NCI-H510A treated with DMSO at 0.1 percent for 48 hours (cell line): Measurements from ENCODE around the gene ADD1.

ENCODE experiments used
- DNase-seq: peaks from one replicate; lab custom pipeline; 2025; lab: John Stamatoyannopoulos, UW

The ADD1 gene, protein sequence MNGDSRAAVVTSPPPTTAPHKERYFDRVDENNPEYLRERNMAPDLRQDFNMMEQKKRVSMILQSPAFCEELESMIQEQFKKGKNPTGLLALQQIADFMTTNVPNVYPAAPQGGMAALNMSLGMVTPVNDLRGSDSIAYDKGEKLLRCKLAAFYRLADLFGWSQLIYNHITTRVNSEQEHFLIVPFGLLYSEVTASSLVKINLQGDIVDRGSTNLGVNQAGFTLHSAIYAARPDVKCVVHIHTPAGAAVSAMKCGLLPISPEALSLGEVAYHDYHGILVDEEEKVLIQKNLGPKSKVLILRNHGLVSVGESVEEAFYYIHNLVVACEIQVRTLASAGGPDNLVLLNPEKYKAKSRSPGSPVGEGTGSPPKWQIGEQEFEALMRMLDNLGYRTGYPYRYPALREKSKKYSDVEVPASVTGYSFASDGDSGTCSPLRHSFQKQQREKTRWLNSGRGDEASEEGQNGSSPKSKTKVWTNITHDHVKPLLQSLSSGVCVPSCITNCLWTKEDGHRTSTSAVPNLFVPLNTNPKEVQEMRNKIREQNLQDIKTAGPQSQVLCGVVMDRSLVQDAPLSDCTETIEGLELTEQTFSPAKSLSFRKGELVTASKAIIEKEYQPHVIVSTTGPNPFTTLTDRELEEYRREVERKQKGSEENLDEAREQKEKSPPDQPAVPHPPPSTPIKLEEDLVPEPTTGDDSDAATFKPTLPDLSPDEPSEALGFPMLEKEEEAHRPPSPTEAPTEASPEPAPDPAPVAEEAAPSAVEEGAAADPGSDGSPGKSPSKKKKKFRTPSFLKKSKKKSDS

DNA sequence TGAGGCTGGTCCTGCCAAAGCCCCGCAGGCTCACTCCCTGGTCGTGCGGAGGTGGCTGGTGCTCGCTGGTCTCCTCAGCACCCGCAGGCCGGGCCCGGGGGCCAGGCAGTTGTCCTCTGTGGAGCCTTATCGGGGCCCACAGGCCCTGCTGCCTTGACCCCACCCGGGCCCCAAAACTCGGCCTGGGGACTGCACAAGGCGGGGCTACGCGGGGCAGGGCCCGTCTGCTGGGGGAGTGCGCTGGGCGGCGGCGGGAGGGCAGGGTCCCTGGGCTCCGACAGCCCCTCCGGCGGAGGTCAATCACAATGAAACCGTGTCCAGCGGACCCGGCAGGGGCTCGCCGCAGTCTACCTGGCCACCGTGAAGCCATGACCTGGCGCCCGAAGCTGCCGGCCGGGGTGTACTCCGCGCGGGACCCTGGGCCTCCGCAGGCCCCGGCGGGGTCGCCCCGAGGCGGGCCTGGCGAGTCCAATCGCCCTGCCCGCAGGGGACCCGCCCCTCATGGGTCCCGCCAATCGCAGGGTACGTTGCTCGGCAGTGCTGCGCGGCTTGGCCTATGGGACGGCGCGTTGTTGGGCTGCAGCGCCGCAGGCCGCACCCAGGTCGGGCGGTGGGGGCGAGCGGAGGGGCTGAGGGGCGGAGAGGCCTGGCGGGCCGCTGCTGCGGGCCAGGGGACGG, at the start of gene ADD1:
Gene ADD1 (plus strand): TSS at position 582 of the 678 bp plus-strand sequence. CDS start 32,072 bp downstream, outside the sequence.
- DNase-seq: peak; percentile 66

DNA sequence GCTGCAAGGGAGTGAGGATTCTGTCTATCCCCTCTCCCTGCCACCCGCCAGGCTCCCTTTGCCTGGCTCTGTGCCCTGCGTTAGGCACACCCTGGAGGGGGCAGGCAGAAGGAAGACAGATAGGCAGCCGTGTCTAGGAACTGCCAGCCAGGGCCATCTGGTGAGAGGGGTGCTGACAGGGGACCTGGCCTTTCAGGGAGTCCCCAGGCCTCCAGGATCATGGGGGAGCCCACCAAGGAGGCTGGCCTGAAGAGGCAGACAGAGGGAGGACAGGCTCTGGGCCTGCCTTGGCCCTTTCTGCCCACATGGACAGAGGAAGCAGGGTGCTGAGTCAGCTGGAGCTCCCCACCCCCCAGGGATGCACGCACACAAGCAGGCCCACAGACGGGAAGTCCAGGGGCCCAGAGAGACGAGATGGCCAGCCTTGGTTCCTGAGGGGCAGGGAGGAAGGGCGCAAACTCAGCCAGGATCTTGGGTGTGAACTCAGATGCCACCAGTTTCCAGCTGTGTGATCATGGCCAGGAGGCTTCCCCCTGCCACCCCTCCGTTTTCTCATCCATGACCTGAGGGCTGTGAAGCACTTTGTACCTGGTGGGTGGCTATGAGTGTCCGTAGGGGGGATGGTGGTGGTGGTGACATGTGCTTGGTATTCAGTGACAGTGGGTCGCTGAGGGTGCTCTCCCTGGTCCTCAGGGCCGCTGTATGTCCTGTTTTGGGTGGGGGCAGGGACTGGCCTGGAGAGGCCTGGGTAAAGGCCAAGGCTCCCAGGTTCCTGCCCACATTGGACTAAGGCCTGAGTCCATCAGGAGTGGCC, 49.0 kb upstream of the ADD1 start:
- DNase-seq: no peak

DNA sequence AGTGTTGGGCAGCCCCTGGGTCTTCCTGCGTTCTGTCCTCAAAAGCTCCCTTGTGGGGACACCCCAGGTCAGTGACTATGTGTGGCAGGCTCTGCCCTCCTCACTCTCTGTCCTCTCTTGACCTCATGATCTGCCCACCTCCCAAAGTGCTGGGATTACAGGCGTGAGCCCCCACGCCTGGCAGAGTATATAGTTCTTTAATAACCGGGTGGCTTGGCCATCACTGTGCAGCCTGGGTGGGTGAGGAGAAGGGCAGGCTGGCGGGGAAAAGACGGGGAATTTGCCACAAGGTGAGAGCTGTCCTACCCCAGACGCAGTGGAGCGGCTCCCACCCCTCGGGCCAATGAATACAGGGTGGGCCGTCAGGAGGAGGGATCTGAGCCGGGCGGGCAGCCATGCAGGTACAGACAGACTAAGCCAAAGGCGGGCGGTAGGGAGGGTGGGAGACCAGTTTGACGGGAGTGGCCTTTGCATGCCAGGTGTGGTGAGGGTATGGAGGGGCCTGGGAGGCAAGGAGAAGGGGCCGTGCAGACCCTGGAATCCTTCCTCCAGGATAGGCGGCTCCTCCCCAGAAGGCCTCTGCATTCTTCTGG, 48.2 kb upstream of the ADD1 start:
- no peak for DNase-seq

DNA sequence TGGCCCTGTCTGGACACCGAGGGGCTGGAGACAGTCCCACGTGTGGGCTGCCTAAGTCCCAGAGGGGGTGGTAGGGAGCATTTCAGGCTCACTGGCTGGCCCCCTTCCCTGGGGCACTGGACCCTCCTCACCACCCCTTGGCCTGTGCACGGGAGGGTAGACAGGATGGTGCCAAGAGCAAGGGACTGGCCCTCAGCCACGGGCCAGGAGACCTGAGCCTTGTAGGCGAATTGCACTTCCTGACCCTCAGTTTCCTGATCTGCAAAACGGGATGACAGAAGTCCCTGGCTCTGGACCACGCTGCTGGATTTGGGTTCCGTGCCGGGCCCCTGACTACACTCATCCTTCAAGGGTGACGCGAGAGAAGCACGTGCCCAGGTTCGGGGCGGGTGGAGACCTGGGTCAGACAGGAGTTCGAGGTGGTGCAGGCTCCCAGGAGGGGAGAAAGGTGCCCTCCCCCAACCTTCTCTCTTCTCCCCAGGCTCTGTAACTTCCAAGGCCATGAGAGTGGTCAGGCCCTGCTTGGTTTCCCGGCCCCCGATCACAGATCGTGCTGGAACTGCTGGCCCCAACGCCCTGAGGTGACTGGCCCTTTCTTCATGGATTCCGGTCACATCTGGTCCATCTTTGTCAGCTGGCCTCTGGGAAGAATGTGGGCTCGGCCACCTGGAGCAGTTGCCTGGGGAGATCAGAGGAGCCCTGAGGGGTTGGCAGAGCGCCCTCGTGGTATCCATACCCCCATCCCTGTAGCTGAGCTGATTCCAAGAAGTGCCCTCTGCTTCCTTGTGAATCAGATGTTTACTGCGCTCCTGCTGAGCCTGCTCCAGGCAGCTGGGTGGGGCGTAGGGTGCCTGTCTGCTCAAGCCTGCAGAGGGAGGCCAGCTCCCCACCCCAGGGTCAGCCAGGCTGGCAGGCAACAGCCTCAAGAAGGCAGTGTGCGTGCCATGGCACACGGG, 47.5 kb upstream of the ADD1 start:
- DNase-seq: no peak

DNA sequence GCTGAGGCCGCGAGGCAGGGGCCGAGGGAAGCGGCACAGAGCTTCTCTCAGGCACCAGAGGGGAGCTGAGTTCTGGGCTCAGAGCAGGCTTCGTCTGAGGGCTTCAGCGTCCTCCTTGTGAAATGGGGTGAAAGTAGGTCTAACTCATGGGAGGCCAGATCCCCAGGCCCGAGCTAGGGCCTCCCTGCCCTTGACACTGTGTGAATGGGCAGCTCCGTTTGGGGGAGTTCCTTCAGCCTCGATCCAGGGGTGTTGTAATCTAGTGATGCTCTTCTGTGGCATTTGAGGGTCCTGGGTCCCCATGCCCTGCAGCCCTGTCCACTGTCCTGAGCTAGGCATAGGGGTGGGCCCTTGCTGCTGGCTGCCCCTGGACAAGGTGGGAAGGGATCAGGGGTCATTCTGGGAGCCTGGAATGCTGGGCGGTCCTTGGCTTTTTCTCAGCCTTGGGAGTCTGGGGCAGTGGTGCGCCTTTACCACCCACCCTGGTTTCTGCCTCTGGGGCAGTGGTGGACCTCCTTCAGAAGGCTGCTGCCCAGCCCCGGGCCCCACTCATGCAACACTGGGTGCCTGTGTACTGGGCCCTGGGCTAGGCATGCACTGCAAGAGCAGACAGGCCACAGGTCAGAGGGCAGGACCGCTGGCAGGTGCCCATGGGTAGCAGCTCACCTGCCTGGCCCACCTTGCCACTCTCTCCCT, 46.6 kb upstream of the ADD1 start:
- DNase-seq: no peak

DNA sequence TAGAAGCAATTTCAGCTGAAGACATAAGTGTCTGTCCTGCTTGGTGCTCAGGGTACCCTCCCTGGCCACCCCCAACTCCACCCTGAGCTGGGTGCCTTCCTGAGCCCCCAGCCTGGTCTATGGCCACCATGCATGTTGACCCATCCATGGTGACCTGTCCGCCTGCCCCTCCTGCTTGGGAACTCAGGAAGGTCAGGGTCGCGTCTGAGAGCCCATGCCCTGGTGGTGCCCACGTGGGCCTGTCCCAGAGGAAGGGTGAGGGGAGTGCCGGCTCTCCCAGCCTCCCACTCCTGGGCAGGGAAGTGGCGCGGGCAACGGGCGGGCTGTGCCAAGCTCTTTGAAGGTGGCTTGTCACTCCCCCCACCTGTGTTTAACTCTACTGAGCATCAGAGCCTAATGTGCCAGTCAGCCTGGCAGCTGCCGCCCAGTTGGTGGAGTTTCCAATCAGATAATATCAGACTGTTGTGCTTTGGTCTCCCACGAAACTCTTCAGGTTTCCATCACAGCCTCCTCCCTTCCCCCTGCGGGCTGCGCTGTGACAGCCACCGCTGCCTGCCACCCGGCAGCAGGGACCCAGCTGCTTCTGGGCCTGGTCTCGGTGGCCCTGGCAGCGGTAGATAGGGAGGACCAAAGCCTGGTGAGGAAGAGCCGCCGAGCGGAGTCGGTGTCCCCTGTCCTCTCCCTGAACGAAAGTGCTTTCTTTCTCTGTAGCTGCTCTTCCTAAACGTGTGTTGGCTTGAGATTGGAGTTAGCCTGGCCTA, 45.9 kb upstream of the ADD1 start:
- DNase-seq: no peak

DNA sequence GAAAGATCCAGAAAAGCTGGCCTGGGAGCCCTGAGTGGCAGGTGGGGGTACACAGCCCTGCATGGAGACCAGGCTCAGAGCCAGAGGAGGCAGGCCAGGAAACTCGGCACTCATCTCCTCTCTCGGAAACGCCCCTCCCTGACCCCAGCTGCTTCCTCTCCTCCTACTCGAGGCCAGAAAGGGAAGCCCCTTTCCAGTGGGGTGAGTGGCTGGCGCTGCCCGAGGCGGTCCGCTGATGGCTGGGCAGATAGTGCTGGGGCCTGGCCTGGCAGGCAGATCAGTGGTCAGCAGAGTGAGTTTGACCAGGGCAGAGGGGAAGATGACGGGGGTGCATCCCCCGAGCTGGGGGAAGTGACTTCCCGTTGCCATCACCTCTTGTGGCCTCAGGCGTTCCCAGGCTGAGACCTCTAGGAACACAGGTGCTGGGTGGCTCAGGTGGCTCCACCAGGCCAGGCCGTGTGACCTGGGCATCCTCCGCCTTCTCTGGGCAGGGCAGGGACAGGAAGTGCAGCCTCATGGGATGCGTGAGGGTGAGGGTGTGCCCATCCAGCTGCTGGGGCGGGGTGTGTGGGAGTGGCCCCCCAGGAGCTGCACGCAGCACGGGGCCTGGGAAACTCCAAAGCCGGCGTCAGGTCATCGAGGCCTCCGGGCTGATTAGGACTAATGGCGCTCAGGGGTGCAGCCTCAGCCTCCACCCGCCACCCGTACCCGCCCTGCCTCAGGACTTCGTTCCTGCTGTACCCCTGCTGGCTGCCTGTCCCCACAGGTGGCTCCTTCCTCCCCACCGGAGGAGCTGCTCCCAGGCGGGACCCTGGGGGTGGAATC, 45.0 kb upstream of the ADD1 start:
- no peak for DNase-seq

DNA sequence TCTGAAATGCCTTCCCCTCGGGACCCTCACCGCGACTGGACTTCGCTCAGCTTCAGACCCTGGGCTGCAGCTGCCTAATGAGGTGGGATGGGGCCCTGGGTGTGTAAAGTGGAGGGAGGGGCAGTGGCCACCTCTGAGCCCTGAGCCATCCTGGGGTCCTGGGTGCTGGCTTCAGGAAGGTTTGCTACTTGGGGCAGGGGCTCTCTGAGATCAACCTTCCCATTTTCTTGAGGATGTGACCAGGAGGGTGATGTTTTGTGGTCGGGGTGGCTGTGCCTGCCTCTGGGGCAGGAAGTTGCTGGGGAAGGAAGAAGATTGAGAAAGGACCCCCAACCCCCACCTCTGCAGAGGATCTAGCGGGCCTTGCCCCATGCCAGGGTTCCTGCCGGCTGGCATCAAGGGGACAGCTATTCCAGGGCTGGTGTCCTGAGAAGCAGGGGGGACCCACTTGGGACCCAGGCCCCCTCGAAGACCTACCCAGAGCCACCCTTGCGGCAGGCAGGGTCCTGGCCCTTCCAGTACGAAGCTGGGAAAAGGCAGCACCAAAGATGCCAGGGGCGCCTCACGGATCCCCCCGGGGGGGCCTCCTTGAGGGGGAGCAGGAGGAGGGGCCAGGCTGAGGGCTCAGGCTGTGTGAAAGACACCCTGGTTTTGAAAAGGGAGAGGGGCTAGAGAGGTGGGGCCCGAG, 44.3 kb upstream of the ADD1 start:
- DNase-seq: no peak

DNA sequence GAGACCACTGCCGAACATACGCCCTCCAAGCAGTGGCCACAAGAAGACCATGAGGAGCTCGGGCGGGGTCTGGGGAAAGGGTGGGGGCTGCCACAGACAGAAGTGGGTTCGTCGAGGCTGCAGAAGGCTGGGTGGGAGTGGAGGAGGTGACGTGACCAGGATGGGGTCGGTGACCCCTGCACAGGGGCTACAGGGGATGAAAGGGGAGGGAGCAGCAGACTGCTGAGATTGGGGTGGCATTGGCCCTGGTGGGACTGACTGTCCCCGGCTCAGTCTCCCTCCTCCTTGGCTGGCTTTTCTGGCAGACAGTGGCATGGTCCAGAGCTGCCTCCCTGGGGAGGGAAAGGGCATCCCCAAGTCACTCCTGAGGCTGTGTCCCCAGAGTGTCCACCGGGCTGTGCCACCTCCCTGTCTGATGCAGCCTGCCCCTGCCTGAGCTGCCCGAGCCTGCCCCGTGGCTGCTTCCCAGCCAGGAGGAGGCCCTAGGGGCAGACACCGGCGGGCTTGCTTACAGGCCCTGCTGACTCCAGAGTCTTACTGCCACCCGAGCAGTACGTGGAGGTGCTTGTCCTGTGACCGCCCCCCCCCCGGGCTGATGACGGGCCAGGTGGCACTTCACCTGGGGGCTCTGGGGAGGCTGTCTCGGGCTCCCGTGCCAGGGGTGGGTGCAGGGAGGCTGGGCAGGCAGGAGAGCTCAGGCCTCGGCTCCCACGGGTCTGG, 43.5 kb upstream of the ADD1 start:
- no peak for DNase-seq

DNA sequence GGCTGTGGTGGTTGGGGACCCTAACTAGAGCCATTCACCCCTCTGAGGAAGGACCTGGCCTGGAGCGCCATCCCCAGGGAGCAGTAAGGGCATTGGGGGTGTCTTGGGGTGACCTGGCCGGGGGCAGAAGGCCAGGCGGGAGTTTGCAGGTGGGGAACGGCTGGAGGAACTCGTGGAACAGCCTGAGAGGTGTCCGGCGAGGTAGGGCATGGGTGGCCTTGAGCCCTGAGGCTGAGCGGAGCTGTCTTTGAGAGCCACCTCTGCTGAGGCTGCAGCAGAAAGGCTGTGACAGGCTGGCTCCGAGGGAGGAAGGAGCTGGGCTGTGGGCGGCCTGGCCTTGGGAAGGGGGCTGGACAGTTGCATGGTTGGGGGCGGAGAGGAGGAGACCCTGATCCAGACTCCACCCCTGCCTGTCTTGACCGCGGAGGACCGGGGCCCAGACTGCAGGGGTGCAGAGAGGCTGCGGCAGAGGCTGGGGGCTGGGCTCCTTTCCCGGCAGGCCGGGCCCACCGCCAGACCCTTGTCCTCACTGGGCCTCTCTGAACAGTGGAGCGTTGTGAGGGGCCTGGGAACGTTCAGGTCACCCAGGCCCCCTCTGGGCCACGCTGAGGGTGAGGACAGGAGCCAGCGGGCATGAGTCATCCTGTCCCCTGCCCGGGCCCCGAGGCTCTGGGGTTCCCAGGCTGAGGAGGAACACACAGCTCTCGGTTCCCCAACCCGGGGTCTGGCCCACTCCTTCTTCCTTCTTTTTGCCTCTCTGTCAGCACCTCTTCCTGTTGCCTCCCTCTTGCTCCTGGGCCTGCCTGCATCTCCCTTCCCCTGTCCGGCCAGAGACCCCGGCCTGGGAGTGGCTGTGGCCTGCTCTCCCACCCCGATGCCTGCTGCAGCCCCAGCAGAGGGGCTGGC, 42.7 kb upstream of the ADD1 start:
- no peak for DNase-seq

DNA sequence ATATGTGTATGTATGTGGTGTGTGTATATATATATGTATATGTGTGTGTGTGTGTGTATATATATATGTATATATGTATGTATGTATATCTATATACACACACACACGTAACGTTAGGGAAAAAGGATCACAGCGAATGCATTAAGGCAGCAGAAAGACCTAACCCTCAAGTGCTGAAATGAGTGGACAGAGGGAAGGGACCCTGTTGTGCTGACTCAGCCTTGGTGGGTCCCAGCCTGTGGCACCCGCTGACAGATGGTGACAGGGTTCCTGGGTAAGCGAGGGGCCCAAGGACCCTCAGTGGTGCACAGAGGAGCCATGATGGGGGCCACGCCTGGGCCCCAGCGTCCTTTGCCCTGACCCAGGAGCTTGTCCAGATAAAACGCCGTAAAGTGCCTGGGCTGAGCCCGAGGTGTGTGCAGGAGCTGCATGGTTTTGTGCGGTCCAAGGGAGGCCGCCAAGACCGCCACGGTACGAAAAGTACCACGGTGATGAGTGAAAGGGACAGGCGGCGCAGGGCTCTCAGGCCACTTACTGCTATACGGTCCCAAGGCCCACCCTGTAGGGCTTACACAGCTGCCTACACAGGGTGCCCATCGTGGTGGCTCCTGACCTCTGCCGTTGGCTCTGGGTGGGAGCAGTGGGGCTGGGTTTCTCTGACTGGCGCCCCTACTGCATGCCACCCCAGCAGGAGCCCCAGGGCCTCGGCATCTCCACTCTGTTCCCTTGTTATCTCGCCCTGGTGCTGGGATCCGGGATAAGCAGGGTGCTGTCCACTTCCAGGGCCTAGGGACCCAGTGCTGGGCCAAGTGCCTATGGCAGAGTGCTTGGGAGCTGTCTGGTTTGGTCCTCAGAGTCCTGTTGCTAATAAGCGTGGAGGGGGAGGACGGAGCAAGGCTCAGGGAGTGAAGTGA, 40.8 kb upstream of the ADD1 start:
- no peak for DNase-seq

DNA sequence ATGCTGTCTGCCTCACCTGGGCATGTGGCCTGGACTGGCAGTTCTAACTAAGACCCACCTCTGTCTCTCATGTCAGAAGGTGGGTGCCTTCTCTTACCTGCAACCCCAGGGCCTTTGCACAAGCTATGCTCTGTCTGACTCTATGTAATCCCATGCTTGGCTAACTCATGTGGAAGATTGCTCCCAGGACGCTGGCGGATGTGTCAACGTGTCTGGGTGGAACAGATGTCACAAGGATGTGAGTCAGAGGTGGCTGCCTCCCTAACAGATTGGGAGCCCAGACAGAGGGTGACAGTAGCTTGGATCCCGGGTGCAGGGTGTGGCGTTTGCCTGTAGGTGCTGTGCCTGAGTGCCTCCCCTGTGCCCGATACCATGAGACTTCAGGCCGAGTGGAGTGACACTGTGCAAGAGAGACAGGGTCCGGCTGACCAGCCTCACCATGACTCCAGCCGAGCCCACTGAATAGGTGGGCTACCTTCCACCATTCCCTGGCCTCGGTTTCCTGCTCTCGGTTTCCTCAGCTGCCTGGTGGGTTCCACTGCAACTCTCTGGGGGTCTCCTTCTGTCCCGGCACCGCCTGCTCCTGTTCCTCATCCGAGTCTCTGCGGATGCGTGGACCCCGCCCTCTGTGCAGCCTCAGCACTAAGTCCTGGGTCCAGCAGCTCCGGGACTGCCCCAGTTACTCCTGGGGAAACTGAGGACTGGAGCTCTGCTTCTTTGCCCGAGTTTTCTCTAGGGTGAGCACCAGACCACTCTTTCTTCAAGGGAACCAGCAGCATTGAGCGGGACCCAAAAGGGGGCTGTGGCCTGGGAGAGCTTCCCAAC, 39.8 kb upstream of the ADD1 start:
- DNase-seq: no peak

DNA sequence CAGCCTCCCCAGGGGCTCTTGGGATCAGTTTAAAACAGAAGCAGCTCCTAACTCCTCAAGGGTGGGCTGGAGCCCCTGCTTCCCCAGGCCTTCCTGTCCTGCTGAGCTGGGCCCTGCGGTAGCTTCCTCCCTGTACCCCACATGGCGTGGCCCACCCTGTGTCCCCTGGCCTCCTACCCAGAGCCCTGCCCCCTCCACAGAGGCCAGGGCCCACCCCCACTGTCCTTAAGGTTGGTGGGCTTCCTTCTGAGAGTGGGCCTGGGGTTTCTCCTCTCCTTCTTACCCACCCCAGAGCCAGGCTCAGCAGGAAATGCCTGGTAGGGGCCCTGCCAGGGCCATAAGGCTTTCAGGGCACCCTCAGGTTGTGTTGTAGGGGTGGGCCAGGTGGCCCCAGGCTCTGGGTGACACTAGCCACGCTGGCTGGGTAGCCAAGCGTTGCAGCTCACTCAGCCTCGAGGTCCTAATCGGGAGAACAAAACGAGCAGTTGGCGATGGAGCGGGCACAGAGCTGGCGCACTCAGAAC, 39.1 kb upstream of the ADD1 start:
- no peak for DNase-seq
